Choroid plexus epithelial cell (primary cell): ENCODE data around the gene CALML3.

ENCODE experiments used
- DNase-seq: peaks from one replicate; pipeline ENCODE4 v3.0.0-alpha.2; 2010; ENCODE audit warnings: low read depth
- H3K4me3 ChIP-seq: 2 replicates; pipeline ENCODE4 v1.5.1; 2011; ENCODE audit warnings: low read depth, mild to moderate bottlenecking, control low read depth, low read length, moderate library complexity
- CTCF ChIP-seq: conservative IDR thresholded peaks from 2 replicates; pipeline ENCODE4 v1.5.1; 2011; ENCODE audit warnings: low read depth, mild to moderate bottlenecking, control low read depth, inconsistent platforms, low read length, moderate library complexity

CALML3 gene

GRCh38 chr10:5486853-5487235 lies 37.9 kb upstream of the CALML3 start:
- no peak for TF ChIP-seq CTCF
- no peak for DNase-seq
- no peak overlapping the region for H3K4me3 ChIP-seq

GRCh38 chr10:5488272-5489161 lies 36.2 kb upstream of the CALML3 start:
- H3K4me3 ChIP-seq: no peak overlapping the region
- TF ChIP-seq CTCF: no peak
- no peak for DNase-seq

- no peak for DNase-seq
- no peak overlapping the region for H3K4me3 ChIP-seq
- no peak for TF ChIP-seq CTCF
These were observed 34.7 kb upstream of the CALML3 start for GRCh38 chr10:5490032-5490431.

- no peak overlapping the region for H3K4me3 ChIP-seq
- no peak for TF ChIP-seq CTCF
- DNase-seq: no peak
These were observed 33.9 kb upstream of the CALML3 start for GRCh38 chr10:5490698-5491464.

GRCh38 chr10:5491477-5491876 lies 33.3 kb upstream of the CALML3 start:
- no peak for DNase-seq
- H3K4me3 ChIP-seq: no peak overlapping the region
- no peak for TF ChIP-seq CTCF

- TF ChIP-seq CTCF: no peak
- H3K4me3 ChIP-seq: no peak overlapping the region
- DNase-seq: no peak
These were observed 32.4 kb upstream of the CALML3 start for GRCh38 chr10:5492322-5492855.
